IPS DF 6.9 (cell line): Measurements from ENCODE around the gene KIAA0753.

Experiments used
- DNase-seq: peaks from one replicate; pipeline ENCODE4 v3.0.0-alpha.2; 2013; ENCODE audit warnings: low read depth, low spot score
- H3K27ac ChIP-seq: one replicate; pipeline ENCODE4 v1.5.1; 2013; ENCODE audit warnings: low read length, control low read depth
- H3K27me3 ChIP-seq: 2 replicates; pipeline ENCODE4 v1.6.1; 2013; ENCODE audit warnings: mild to moderate bottlenecking, low read length; ENCODE audit not compliant: control insufficient read depth, insufficient read depth
- H3K36me3 ChIP-seq: 2 replicates; pipeline ENCODE4 v1.6.1; 2013; ENCODE audit warnings: low read length; ENCODE audit not compliant: control insufficient read depth, insufficient read depth
- H3K4me1 ChIP-seq: 2 replicates; pipeline ENCODE4 v1.6.1; 2013; ENCODE audit warnings: low read length; ENCODE audit not compliant: control insufficient read depth, insufficient read depth
- H3K4me3 ChIP-seq: 2 replicates; pipeline ENCODE4 v1.5.1; 2013; ENCODE audit warnings: mild to moderate bottlenecking, low read length
- H3K9me3 ChIP-seq: 2 replicates; pipeline ENCODE4 v1.6.1; 2013; ENCODE audit warnings: low read length, inconsistent platforms; ENCODE audit not compliant: control insufficient read depth, insufficient read depth
- WGBS: extraction: QIAGEN DNeasy Blood & Tissue Kit; methylation state at CpG from one replicate; pipeline ENCODE4 v1.1.7; 2013; ENCODE audit warnings: mixed read lengths, missing lambda C conversion rate; ENCODE audit not compliant: insufficient read length, insufficient coverage; 5-methylcytosine and 5-hydroxymethylcytosine counted together

The KIAA0753 gene

DNA sequence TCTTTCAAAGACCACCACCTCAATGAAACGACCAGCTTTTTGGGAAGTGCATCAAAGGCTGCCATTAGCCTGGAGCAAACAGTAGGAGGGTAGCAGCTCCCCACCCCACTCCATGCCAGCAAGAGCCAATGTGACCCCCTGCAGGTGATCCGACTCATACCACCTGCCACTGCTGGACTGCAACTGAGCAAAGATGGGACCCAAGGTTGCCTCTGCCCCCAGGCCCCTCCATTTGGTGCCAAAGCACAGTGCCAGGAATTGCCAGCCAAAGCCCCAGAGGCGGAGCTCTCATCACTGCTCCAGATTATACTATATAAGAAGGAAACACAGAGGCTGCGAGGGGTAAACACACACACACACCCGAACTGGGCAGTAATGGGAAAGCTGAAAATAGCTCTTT, 92.5 kb downstream of the KIAA0753 start:
- Histone ChIP-seq H3K27ac (no peak overlapping the region), H3K27me3 (no peaks in the 10 kb centered on the region), H3K9me3 (no peaks in the 10 kb centered on the region), H3K36me3 (no peaks in the 10 kb centered on the region), H3K4me3 (no peak overlapping the region), H3K4me1 (peaks cover 12% of the 10 kb centered on the region)
- WGBS: no CpG with 5 or more reads among the region's 5 CpGs
- no peak for DNase-seq

DNA sequence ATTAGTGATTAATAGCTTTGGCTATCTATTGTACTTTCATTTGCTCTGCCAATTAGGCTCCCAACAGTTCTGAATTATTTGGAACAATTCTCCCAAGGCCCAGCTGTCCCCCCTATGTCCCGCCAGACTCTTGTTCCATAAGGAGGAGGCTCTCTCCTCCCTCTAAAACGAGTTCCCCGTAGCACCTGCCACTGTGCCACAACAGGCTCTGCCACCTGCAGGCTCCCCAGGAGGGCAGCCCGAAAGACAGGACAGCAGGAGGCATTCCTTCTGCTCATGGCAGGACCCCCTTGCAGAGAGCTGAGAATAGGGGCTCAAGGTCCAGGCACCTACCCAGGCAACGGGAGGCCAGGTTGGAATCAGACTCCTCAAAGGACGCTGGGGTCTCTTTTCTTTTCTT, 93.2 kb downstream of the KIAA0753 start:
- no CpG with 5 or more reads among the region's 6 CpGs for WGBS
- no peaks in the 10 kb centered on the region for H3K27me3 ChIP-seq
- no peak overlapping the region for H3K27ac ChIP-seq
- H3K4me1 ChIP-seq: peaks cover 12% of the 10 kb centered on the region
- DNase-seq: no peak
- no peaks in the 10 kb centered on the region for H3K9me3 ChIP-seq
- no peaks in the 10 kb centered on the region for H3K36me3 ChIP-seq
- H3K4me3 ChIP-seq: no peak overlapping the region

DNA sequence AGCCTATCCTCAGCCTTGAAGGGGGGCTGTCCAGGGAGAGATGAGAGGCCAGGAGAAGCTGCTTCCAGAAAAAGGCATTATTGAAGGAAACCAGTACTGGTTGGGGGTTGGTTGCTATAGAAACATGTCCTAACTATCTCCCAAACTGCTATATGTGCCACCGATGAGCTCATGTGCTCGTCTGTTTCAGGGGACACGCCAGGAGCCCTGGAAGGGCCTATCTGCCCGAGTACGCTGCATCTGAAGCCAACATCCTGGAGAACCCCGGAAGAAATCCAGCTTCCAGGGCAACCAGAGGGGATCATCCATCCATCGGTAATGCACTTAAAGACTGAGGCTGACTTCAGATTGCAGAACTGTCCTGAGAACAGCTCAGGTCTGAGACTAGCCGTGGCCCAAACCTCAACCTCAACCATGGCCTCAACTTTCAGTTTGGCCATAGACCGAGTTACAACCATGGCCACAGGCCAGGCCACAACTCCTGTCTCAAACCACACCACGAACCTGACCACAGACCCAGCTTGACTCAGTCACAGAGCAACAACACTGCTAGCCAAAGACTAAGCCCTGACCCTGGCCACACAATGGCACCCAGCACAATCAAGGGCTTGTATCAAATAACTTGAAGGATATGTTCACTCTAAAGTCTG, 94.3 kb downstream of the KIAA0753 start:
- Histone ChIP-seq H3K9me3 (no peaks in the 10 kb centered on the region), H3K27ac (no peak overlapping the region), H3K4me1 (peaks cover 10% of the 10 kb centered on the region), H3K27me3 (no peaks in the 10 kb centered on the region), H3K4me3 (no peak overlapping the region), H3K36me3 (no peaks in the 10 kb centered on the region)
- DNase-seq: no peak
- no CpG with 5 or more reads among the region's 10 CpGs for whole genome bisulfite sequencing

DNA sequence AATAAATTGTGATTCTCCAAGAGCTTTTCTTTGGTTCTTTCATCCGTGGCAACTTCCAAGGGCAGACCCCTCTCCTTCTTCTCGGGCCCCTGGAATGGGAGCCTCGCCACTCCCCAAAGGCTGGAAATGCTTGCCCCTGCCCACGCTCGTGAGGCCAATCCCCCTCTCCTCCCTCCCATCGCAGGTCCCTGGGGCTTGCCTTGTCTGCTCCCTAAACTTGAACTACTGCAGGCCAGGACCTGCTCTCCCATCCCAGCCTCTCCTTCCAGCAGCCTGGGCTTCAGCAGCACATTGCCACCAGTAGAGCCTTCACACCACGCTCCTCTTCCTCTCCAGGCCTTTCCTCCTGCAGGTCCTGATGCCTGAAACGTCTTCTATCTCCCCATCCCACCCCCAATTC, 95.2 kb downstream of the KIAA0753 start:
- DNase-seq: no peak
- no peak overlapping the region for H3K27ac ChIP-seq
- no peak overlapping the region for H3K4me3 ChIP-seq
- peaks cover 9% of the 10 kb centered on the region for H3K4me1 ChIP-seq
- no peaks in the 10 kb centered on the region for H3K27me3 ChIP-seq
- no peaks in the 10 kb centered on the region for H3K36me3 ChIP-seq
- WGBS: no CpG with 5 or more reads among the region's 8 CpGs
- H3K9me3 ChIP-seq: no peaks in the 10 kb centered on the region

DNA sequence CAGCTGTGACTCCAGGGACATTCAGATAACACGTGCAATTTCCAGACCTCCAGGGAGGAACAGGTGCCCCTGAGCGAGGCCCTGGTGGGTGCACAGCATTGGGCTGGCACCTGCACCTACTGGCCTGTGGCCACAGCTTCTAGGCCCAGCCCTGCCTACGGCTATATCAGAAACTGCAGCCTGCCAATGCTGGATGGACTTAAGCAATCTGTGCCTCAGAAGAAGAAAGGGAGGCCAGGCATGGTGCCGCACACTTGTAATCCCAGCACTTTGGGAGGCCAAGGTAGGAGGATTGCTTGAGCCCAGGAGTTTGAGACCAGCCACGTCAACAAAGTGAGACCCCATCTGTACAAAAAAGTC, 96.5 kb downstream of the KIAA0753 start:
- H3K27ac ChIP-seq: no peak overlapping the region
- no peaks in the 10 kb centered on the region for H3K9me3 ChIP-seq
- peaks cover 6% of the 10 kb centered on the region for H3K4me1 ChIP-seq
- no peak for DNase-seq
- no peaks in the 10 kb centered on the region for H3K36me3 ChIP-seq
- no CpG with 5 or more reads among the region's 5 CpGs for WGBS
- no peaks in the 10 kb centered on the region for H3K27me3 ChIP-seq
- no peak overlapping the region for H3K4me3 ChIP-seq

DNA sequence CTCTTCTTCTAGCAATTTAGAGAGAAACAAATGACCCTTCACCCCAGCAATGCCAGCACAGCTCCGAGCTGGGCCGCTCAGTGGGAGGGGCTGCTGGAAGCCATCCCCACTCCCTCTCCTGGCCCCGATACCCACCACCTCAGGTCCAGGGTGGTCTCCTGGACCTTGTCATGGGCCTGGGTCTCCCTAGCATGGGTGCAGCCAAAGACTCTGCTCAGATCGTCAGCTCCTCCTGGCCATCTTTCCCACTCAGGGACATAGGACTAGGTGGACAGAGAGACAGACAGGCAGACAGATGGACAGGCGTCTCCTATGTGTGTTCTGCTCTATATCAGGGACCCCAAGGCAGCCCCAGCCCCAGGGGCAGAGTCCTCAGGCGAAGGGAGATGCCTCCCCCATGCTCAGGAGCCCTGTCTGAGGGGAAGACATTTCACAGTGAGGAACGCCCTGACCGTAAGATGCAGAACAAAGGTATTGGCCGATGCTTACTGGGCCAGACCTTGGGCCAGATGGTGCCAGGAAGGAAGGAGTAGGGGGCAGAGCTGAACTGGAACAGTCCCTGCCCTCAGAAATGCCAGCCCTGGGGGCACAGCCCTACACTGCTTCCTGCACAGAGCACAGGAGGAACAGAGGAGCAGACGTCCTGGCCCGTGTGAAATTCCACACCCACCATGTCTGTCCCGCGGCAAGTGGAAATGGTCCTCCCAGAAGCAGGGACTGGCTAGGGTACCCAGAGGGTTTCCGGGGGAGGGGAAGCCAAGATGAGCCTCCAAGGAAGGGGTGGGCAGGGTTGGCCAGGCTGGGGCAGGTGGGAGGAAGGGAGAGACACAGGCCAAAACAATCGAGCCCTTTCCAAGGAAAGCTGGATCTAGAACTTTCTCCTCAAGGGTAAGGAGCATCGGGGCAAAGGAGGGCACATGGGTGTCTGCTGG, 97.2 kb downstream of the KIAA0753 start:
- H3K27me3 ChIP-seq: no peaks in the 10 kb centered on the region
- no peaks in the 10 kb centered on the region for H3K9me3 ChIP-seq
- no peak overlapping the region for H3K27ac ChIP-seq
- no peak overlapping the region for H3K4me3 ChIP-seq
- DNase-seq: no peak
- WGBS: no CpG with 5 or more reads among the region's 16 CpGs
- H3K4me1 ChIP-seq: peaks cover 5% of the 10 kb centered on the region
- no peaks in the 10 kb centered on the region for H3K36me3 ChIP-seq

DNA sequence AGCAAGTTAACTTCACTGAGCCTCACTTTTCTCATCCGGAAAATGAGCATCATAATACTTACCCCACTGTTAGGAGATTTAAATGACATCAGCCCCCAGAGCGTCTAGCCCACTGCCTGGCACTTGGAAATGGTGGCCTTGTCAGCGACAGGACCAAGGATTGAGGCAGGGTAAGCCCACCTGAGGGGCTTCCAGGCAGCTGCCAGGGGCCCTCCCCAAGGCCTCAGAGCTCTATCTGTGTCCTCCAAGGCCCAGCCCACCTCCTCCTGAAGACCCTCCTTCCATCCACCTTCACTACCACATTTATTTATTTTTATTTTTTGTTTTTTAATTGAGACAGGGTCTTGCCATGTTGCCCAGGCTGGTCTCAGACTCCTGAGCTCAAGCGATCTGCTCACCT, 97.9 kb downstream of the KIAA0753 start:
- Histone ChIP-seq H3K9me3 (no peaks in the 10 kb centered on the region), H3K27me3 (no peaks in the 10 kb centered on the region), H3K4me1 (peaks cover 5% of the 10 kb centered on the region), H3K36me3 (no peaks in the 10 kb centered on the region), H3K4me3 (no peak overlapping the region), H3K27ac (no peak overlapping the region)
- DNase-seq: no peak
- WGBS: no CpG with 5 or more reads among the region's 4 CpGs

DNA sequence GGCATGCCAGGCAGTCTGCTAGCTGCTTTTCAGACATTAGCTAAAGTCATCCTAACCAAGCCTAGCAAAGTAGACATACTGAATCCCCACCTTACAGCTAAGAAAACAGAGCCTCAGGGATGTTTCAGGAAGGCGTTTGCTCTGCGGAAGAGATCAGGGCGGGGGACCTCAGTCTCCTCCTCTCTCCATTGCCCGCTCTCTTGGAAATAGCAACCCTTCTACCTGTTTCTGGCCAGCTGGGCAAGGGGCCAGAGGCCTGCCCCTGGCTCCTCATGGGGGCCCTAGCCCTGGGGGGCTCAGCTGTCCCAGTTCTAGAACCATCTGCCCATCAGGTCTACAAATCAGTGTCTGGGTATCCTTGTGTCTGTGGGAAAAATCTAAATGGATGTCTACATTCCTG, 98.6 kb downstream of the KIAA0753 start:
- no peaks in the 10 kb centered on the region for H3K9me3 ChIP-seq
- no peaks in the 10 kb centered on the region for H3K27me3 ChIP-seq
- WGBS: no CpG with 5 or more reads among the region's 4 CpGs
- DNase-seq: no peak
- no peaks in the 10 kb centered on the region for H3K36me3 ChIP-seq
- no peak overlapping the region for H3K27ac ChIP-seq
- no peak overlapping the region for H3K4me3 ChIP-seq
- peaks cover 5% of the 10 kb centered on the region for H3K4me1 ChIP-seq

DNA sequence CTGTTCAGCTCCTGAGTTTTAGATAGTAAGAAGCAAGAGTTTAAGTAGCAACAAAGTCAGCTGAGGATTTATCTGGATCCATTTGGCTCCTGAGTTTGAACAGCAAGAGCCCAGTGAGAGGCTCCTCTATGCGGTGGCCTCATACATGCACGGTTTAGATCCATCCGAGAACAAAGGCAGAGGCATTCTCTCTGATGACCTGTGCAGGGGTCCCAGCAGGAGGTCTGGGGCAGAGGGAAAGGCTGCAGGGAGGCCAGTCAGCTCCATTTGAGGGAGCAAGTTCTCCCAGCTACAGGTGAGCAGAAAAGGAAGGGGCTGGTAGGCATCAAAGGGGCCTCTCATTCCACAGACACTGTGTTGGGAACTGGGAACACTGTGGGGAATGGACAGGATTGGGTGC, 100.6 kb downstream of the KIAA0753 start:
- Histone ChIP-seq H3K4me3 (no peak overlapping the region), H3K9me3 (no peaks in the 10 kb centered on the region), H3K4me1 (peaks cover 5% of the 10 kb centered on the region), H3K27ac (no peak overlapping the region), H3K27me3 (no peaks in the 10 kb centered on the region), H3K36me3 (no peaks in the 10 kb centered on the region)
- no CpG with 5 or more reads among the region's 3 CpGs for WGBS
- DNase-seq: no peak

DNA sequence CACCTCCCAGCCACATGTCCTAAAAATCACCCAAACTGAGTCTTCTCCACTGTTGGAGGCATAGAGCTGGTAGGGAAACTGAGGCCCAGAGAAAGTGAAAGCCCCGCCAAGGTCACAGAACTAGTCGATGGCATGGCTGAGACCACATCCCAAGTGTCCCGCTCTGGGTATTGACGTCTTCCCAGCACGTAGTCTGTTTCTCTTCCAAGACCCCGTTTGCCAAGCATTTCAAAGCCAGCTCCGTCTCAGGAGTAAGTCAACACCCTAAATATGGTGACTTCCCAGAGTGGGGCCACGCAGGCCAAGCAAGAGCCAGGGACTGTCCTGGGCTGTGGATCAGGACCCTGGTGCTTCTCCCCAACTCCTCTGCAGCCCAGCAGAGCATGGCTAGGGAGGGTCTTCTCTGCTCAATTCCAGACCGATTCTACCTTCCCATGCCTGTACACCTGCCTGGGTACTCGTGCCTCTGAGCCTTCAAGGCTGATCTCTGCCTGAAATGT, 103.9 kb downstream of the KIAA0753 start:
- Histone ChIP-seq H3K27me3 (no peaks in the 10 kb centered on the region), H3K9me3 (no peaks in the 10 kb centered on the region), H3K4me3 (no peak overlapping the region), H3K36me3 (no peaks in the 10 kb centered on the region), H3K27ac (no peak overlapping the region), H3K4me1 (peaks cover 2% of the 10 kb centered on the region; the same call in 1 of the 2 replicates)
- WGBS: no CpG with 5 or more reads among the region's 10 CpGs
- no peak for DNase-seq
